SKM-1 treated with dmso at 0.1 percent for 144 hours (cell line): Measurements from ENCODE around the gene DDO.

Source experiments
- DNase-seq: peaks from one replicate; lab custom pipeline; 2025; ENCODE audit not compliant: unreplicated experiment; lab: John Stamatoyannopoulos, UW

DDO gene

GRCh38 chr6:110415086-110415916 lies at the start of gene DDO:
TSS of gene DDO (minus strand) at chr6:110415575. CDS start at chr6:110413462, 2,113 bp downstream.
- DNase-seq: no peak

- no peak for DNase-seq
Observed at GRCh38 chr6:110462884-110463481, 47.6 kb upstream of the DDO start.

- no peak for DNase-seq
Observed at GRCh38 chr6:110461376-110461775, 46.0 kb upstream of the DDO start.

GRCh38 chr6:110459137-110459536 lies 43.8 kb upstream of the DDO start:
- no peak for DNase-seq

GRCh38 chr6:110458476-110458875 lies 43.1 kb upstream of the DDO start:
- DNase-seq: no peak

- DNase-seq: peak; percentile 14
Observed at GRCh38 chr6:110457567-110458175, 42.3 kb upstream of the DDO start.

GRCh38 chr6:110456694-110457093 lies 41.3 kb upstream of the DDO start:
- DNase-seq: no peak

- no peak for DNase-seq
Observed at GRCh38 chr6:110449541-110449895, 34.1 kb upstream of the DDO start.

- peak; percentile 88 for DNase-seq
Observed at GRCh38 chr6:110448846-110449540, 33.6 kb upstream of the DDO start.

- DNase-seq: no peak
Observed at GRCh38 chr6:110447761-110448160, 32.4 kb upstream of the DDO start.

- DNase-seq: no peak
Observed at GRCh38 chr6:110446405-110446804, 31.0 kb upstream of the DDO start.

GRCh38 chr6:110440026-110440425 lies 24.7 kb upstream of the DDO start:
- DNase-seq: no peak

- DNase-seq: no peak
Observed at GRCh38 chr6:110439356-110439755, 24.0 kb upstream of the DDO start.

- no peak for DNase-seq
Observed at GRCh38 chr6:110434961-110435602, 19.7 kb upstream of the DDO start.

GRCh38 chr6:110432285-110432900 lies 17.0 kb upstream of the DDO start:
- DNase-seq: peak; percentile 85

- no peak for DNase-seq
Observed at GRCh38 chr6:110430741-110431140, 15.4 kb upstream of the DDO start.

GRCh38 chr6:110430236-110430635 lies 14.9 kb upstream of the DDO start:
- no peak for DNase-seq

GRCh38 chr6:110428153-110428552 lies 12.8 kb upstream of the DDO start:
- DNase-seq: no peak

- DNase-seq: no peak
Observed at GRCh38 chr6:110425816-110426215, 10.4 kb upstream of the DDO start.

- no peak for DNase-seq
Observed at GRCh38 chr6:110422444-110422822, 7.1 kb upstream of the DDO start.
